Activated naive CD8-positive, alpha-beta T cell treated with anti-CD3 and anti-CD28 coated beads, Interleukin-2, amount 10 ng/mL, durations not matched to agents 7 days and 5 days (primary cell): ENCODE measurements around the gene MAMLD1. TPM values are rescaled to one million over a fixed set of nuclear protein-coding genes. Genes with fewer than 3 reads are reported as not detected.
A peak's percentile ranks its signal among the peaks of the same experiment; 100 is the strongest.

Experiments
- ATAC-seq: fragments of 150-1000 bp; cut with Tn5 transposase; one replicate; pipeline ENCODE4 v1.10.0; 2021; ENCODE audit warnings: low read depth, moderate library complexity
- POLR2A ChIA-PET: fragments of 350-600 bp; sonication (Branson Sonifier 250); formaldehyde crosslinking; loops from one replicate; lab custom pipeline; 2021; ENCODE audit warnings: antibody characterized with exemption; lab: Charles Lee
- DNase-seq: peaks from one replicate; pipeline ENCODE4 v3.0.0; 2021
- H3K27ac Mint-ChIP-seq: one replicate; pipeline ENCODE4 v1.8.0; 2022; ENCODE audit warnings: mild to moderate bottlenecking, mixed read lengths
- H3K27me3 Mint-ChIP-seq: one replicate; pipeline ENCODE4 v1.8.0; 2022; ENCODE audit warnings: mild to moderate bottlenecking, moderate library complexity, mixed read lengths
- H3K36me3 Mint-ChIP-seq: one replicate; pipeline ENCODE4 v1.8.0; 2021; ENCODE audit warnings: mild to moderate bottlenecking, mixed read lengths
- H3K4me1 Mint-ChIP-seq: one replicate; pipeline ENCODE4 v1.8.0; 2021; ENCODE audit warnings: mixed read lengths
- H3K4me3 Mint-ChIP-seq: one replicate; pipeline ENCODE4 v1.8.0; 2022; ENCODE audit warnings: mild to moderate bottlenecking, moderate library complexity, mixed read lengths
- H3K9me3 Mint-ChIP-seq: one replicate; pipeline ENCODE4 v1.8.0; 2021; ENCODE audit warnings: mixed read lengths
- total RNA-seq, 2 experiments: library from RNA; stranded (reverse); gene quantifications; one replicate each; pipeline ENCODE4 v1.2.3, GENCODE V29; 2021

The MAMLD1 gene
- total RNA-seq, 2 experiments from 2014 or later, result 1.6 to 2.5 TPM

DNA sequence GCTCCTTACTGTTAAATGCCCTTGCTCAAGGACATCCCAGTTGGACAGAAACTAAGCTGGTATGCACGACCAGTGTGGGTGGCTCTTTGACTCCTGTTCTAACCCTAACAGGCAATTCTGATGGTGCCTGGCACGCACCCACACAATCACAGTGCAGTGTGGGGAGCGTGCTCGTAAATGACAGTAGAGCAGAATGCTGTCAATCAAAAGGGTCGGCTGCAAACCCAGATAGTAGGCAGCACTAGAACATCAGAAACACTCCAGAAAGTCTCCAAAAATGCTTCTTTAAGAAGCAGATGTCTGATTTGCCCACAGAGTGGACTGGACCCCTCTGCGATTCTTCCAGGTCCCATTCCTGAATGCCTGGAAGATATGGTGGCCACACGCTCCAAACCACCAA is 167.7 kb downstream of the MAMLD1 start:
- H3K4me3 Mint-ChIP-seq, result no peak overlapping the region
- ATAC-seq (no peak), DNase-seq (no peak)
- H3K36me3 Mint-ChIP-seq, result peaks cover 1% of the 10 kb centered on the region
- peaks cover 1% of the 10 kb centered on the region for H3K4me1 Mint-ChIP-seq
- no peaks in the 10 kb centered on the region for H3K27me3 Mint-ChIP-seq
- H3K27ac Mint-ChIP-seq, result no peak overlapping the region
- POLR2A ChIA-PET, result no interaction called here
- peaks cover 11% of the 10 kb centered on the region for H3K9me3 Mint-ChIP-seq

DNA sequence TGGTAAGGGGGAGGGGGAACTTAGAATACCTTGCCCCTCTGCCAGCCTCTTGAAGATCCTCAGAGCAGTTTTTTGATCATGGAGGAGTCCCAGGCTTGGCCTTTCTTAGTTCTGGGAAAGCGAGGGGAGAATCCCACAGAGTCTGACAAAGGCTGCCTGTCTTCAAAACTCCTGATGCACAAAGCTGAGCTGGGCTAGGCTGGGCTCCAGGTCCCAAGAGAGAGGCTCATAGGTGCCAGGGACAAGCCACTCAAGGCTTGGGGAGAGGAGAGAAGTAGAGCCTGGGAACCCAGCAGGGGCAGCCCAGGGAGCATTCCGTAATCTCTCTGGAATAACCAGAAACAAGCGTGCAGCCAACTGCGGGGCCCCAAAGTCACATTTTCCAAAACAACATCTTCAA is 168.3 kb downstream of the MAMLD1 start:
- POLR2A ChIA-PET, result no interaction called here
- peaks cover 1% of the 10 kb centered on the region for H3K4me1 Mint-ChIP-seq
- H3K27ac Mint-ChIP-seq, result no peak overlapping the region
- no peak for ATAC-seq
- peaks cover 2% of the 10 kb centered on the region for H3K27me3 Mint-ChIP-seq
- H3K9me3 Mint-ChIP-seq, result peaks cover 15% of the 10 kb centered on the region
- no peak for DNase-seq
- H3K4me3 Mint-ChIP-seq, result no peak overlapping the region
- H3K36me3 Mint-ChIP-seq, result peaks cover 1% of the 10 kb centered on the region

DNA sequence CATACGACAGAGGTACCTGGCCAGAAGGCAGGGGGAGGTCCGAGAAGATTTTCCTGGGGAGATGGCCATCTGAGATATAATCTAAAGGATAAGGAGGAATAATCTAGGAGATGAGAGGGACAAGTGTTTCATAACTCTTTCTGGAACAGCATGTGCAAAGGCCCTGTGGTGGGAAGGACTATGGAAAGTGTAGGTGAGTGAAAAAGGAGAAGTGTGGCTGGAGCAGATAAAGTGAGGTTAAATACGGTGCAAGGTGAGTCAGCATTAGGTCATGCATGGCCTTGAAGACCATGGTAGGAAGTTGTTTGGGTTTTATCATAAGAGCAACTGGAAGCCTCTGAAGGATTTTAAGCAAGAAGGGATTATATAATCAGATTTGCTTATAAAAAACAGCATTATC is 170.7 kb downstream of the MAMLD1 start:
- Mint-ChIP-seq H3K9me3 (peaks cover 15% of the 10 kb centered on the region), H3K27me3 (peaks cover 2% of the 10 kb centered on the region), H3K27ac (no peak overlapping the region), H3K36me3 (peaks cover 1% of the 10 kb centered on the region), H3K4me3 (no peak overlapping the region), H3K4me1 (no peaks in the 10 kb centered on the region)
- ATAC-seq, result no peak
- DNase-seq, result no peak
- POLR2A ChIA-PET, result no interaction called here

GRCh38 chrX:150536455-150537116 is 173.5 kb downstream of the MAMLD1 start:
- DNase-seq (no peak), ATAC-seq (no peak)
- H3K4me3 Mint-ChIP-seq, result no peak overlapping the region
- peaks cover 1% of the 10 kb centered on the region for H3K36me3 Mint-ChIP-seq
- peaks cover 15% of the 10 kb centered on the region for H3K9me3 Mint-ChIP-seq
- peaks cover 2% of the 10 kb centered on the region for H3K27me3 Mint-ChIP-seq
- POLR2A ChIA-PET, result no interaction called here
- H3K4me1 Mint-ChIP-seq, result no peaks in the 10 kb centered on the region
- H3K27ac Mint-ChIP-seq, result no peak overlapping the region

DNA sequence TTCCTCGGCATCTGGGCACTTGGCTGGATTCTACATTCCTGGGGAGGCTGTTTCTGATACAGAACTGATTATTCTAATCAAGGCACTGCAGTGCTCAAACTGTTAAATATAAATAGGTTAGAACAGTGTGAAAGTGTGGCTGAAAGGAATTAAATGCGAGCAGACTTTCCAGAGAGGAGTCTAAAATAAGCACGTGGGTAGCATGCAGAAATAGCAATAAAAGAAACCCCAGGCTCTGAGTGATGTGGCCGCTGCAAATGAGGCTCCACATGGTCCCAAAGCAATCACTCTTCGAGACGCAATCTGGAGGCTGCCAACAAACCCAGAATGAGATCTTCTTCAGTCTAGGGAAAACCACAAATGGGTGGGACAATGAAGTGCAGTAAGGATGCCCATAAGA is 174.7 kb downstream of the MAMLD1 start:
- Mint-ChIP-seq H3K9me3 (peaks cover 15% of the 10 kb centered on the region), H3K4me1 (no peaks in the 10 kb centered on the region), H3K36me3 (peaks cover 1% of the 10 kb centered on the region), H3K27me3 (peaks cover 2% of the 10 kb centered on the region), H3K27ac (no peak overlapping the region), H3K4me3 (no peak overlapping the region)
- ATAC-seq (no peak), DNase-seq (no peak)
- POLR2A ChIA-PET, result no interaction called here

DNA sequence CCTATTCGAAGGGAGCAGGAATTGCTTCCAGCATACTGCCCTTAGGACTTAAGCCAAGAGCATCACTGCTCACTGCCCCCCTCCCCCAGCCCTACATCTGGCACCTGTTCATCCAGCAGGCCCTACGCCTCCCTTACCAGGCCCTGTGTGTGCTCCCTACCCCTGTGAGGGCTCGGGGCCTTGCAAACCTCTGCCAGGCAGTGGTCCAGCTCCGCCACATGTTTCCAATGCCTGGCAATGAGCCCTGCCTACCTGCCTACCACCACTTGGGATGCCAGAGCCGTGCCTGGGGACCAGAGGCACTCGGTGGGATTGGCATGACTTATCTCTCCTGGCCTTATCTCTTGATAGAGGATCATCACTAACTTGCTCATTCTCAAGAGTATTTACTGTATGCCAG is 177.8 kb downstream of the MAMLD1 start:
- POLR2A ChIA-PET, result no interaction called here
- H3K4me3 Mint-ChIP-seq, result no peak overlapping the region
- peaks cover 4% of the 10 kb centered on the region for H3K4me1 Mint-ChIP-seq
- H3K36me3 Mint-ChIP-seq, result no peaks in the 10 kb centered on the region
- peaks cover 1% of the 10 kb centered on the region for H3K27me3 Mint-ChIP-seq
- H3K27ac Mint-ChIP-seq, result no peak overlapping the region
- ATAC-seq, result no peak
- H3K9me3 Mint-ChIP-seq, result peaks cover 4% of the 10 kb centered on the region
- DNase-seq, result no peak

DNA sequence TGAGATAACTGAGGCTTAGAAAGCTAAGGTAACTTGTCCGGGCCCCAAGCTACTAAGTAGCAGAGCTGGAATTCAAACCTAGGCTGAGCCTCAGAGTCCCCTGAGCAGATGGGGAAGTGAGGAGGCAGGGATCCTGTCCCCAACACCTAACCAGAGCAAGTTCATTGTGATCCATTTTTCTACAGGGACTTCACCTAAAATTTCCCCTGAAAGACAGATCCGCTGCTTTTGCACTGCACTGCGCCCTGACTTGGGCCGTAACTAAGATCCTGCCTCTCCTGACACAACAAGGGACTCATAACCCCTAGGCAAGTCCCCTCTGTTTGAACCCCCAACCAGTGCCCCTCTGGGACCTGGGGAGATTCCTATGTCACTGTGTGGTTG is 179.7 kb downstream of the MAMLD1 start:
- ATAC-seq (no peak), DNase-seq (no peak)
- Mint-ChIP-seq H3K9me3 (no peaks in the 10 kb centered on the region), H3K27me3 (no peaks in the 10 kb centered on the region), H3K4me1 (peaks cover 13% of the 10 kb centered on the region), H3K36me3 (no peaks in the 10 kb centered on the region), H3K27ac (no peak overlapping the region), H3K4me3 (no peak overlapping the region)
- POLR2A ChIA-PET, result no interaction called here

DNA sequence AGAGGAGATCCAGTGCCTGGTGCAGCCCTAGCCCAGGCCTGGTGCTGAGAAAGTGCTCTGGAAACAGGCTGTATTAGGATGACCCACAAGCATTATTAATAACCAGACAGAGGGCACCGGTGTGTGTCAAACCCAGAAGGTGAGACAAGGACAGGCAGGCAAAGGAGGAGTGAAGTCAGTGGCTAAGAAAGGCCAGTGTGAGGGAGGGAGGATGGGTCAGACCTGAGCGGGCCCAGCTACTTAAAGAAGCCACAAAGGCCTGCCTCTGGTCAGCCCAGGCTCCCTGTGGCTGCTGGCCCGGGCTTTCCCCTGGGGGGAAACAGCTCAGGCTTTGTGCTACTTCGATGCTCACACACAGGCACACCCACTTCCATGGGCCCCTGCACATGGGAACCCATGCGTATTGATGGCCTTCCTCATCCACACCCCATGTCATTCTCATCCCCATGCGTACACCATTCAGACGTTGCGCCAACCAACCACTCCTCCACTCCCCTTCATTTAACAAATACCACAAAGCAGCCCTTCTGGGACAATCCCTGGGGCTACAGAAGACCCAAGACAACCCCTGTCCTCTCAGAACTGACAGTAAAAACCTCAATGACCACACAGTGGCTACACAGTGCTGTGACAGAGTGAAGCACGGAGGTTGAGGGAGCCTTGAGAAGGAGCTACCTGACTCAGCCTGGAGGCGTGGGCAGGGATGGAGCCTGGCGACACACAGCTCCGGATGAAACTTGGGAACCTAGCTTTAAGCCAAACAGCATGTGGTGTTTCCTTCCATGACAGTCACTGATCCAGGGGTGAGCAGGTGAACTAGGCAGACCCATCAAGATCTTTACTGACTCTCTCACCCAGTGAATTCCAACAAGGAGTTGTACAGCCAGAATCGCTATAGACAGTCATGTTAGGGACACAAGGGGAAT is 180.4 kb downstream of the MAMLD1 start:
- Mint-ChIP-seq H3K9me3 (no peaks in the 10 kb centered on the region), H3K4me1 (peaks cover 19% of the 10 kb centered on the region), H3K27me3 (no peaks in the 10 kb centered on the region), H3K36me3 (no peaks in the 10 kb centered on the region), H3K27ac (peak overlapping the region; percentile 38), H3K4me3 (no peak overlapping the region)
- no peak for ATAC-seq
- DNase-seq, result no peak
- POLR2A ChIA-PET, result no interaction called here

DNA sequence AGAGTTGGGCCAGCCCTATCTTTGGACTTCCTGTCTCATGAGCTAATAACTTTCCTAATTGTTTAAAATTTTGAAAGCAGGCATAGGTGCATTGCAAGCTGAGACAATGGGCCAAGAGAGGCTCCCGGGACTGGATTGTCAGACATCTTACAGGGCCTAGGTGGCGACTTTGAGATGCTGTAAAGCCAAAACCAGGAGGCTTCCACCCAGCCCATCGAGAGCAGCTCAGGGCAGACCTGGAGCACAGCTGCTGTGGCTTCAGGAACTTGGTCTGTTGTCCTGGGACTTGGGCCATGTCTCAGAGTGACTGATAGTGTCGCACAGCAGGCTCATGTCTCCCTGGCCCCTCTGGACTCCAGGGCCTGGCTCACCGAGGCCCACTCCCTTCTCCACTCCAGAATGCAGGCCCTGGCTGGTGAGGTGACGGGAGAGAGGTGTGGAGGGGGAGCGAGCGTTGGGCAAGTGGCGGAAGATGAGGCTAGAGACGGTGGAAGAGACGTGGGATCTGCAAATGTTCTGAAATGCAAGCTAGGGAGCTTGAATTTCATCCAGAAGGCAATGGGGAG is 181.2 kb downstream of the MAMLD1 start:
- Mint-ChIP-seq H3K27ac (peak overlapping the region; percentile 38), H3K36me3 (no peaks in the 10 kb centered on the region), H3K4me3 (no peak overlapping the region)

DNA sequence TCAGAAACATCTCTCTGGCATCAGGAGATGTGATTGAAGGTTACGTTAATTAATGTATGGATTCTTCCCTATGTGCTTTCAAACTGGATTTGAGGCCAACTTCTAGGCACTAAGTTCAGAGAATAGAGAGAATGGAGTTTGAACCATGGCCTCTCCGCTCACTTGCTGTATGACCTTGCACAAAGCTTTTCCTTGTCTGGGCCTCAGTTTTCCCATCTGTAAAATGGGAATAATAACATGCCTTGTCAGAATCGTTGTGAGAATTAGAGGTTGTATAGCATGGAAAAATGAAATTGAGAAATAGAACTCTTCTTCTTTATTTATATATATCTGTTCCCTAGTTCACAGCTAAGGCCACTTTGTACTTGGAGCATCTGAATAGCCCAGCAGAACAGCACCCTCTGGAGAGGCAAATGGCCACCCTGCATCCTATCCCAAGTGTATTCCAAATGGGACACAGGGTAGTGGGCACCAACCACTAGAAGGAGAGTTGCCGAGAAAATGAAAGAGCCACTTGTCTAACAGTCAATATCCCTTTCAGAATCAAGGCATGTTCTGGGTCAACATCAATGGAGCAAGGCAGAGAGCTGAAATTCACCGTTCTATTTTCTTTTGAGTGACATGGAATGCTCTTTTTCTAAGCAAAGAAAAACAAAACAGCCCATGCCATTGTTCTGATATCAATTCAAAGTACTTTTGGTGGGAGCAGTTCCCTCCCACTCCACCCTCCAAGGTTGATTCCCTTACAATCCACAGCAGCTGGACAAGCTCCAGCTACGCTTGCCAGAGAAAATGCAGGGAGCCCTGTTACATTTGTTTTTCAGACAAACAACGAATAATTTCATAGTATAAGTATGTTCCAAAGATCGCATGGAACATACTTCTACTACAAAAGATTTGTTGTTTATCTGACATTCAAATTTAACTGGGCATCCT is 182.0 kb downstream of the MAMLD1 start:
- Mint-ChIP-seq H3K4me3 (no peak overlapping the region), H3K27me3 (no peaks in the 10 kb centered on the region), H3K27ac (no peak overlapping the region), H3K9me3 (no peaks in the 10 kb centered on the region), H3K4me1 (peaks cover 22% of the 10 kb centered on the region), H3K36me3 (no peaks in the 10 kb centered on the region)
- POLR2A ChIA-PET, result interaction anchor here (4.7 kb wide), 1 partner anchor 25 kb away, joined by 47 read pairs; the partner anchor contains the start of gene MTM1
- DNase-seq (no peak), ATAC-seq (no peak)

More for the DNA sequence above, 181.2 kb downstream of the MAMLD1 start:
- H3K27me3 Mint-ChIP-seq, result no peaks in the 10 kb centered on the region
- ATAC-seq (no peak), DNase-seq (no peak)
- POLR2A ChIA-PET, result no interaction called here
- peaks cover 22% of the 10 kb centered on the region for H3K4me1 Mint-ChIP-seq
- no peaks in the 10 kb centered on the region for H3K9me3 Mint-ChIP-seq

DNA sequence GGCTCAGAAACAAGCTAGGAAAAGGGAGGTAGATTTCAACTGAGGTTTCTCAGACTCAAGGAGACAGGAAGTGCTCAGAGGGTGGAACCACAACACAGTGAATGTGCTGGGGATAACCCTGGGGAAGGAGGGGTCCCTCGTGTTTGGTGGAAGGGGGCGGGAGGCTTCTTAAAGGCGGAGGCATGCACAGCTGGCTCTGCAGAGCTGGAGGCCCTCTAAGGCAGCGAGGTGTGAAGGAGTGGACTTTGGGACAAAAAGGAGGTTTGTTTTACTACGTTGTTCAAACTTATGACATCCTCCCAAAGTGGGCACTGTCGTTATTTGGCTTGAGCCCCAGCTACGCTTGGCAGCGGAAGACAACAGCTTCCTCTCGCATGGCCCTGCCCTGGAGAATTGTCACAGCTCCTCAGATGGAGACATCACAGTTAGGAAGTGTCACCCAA is 183.6 kb downstream of the MAMLD1 start:
- POLR2A ChIA-PET, result interaction anchor here (1.1 to 4.7 kb wide), 2 partner anchors 23 to 27 kb away, joined by 4 to 47 read pairs; partner anchors contain the start of gene MTM1
- peaks cover 22% of the 10 kb centered on the region for H3K4me1 Mint-ChIP-seq
- ATAC-seq, result peak; percentile 76
- H3K27ac Mint-ChIP-seq, result peak overlapping the region; percentile 88
- H3K27me3 Mint-ChIP-seq, result no peaks in the 10 kb centered on the region
- H3K4me3 Mint-ChIP-seq, result peak overlapping the region; percentile 73
- DNase-seq, result peak; percentile 46
- H3K9me3 Mint-ChIP-seq, result no peaks in the 10 kb centered on the region
- H3K36me3 Mint-ChIP-seq, result no peaks in the 10 kb centered on the region

GRCh38 chrX:150547375-150548115 is 184.4 kb downstream of the MAMLD1 start:
- Mint-ChIP-seq H3K4me1 (peaks cover 22% of the 10 kb centered on the region), H3K36me3 (no peaks in the 10 kb centered on the region), H3K27me3 (no peaks in the 10 kb centered on the region), H3K27ac (peak overlapping the region; percentile 88), H3K9me3 (no peaks in the 10 kb centered on the region), H3K4me3 (peak overlapping the region; percentile 79)
- POLR2A ChIA-PET, result interaction anchor here (1.1 to 4.7 kb wide), 2 partner anchors 22 to 26 kb away, joined by 4 to 47 read pairs; partner anchors contain the start of gene MTM1
- ATAC-seq, result peak; percentile 22
- DNase-seq, result peak; percentile 34
